GM12864 (cell line): ENCODE data around the gene RGS9BP.
"Not testable (repeated sequence)": the region's sequence is repeated elsewhere in the genome, so short reads cannot be mapped to it uniquely, and the experiment has no call there.

ENCODE experiments used
- DNase-seq: peaks from one replicate; pipeline ENCODE4 v3.0.0-alpha.2; 2011; ENCODE audit warnings: low read depth
- H3K4me3 ChIP-seq: 2 replicates; pipeline ENCODE4 v1.5.1; 2011; ENCODE audit warnings: mild to moderate bottlenecking, low read depth, low read length, control low read depth
- CTCF ChIP-seq: IDR thresholded peaks from 2 replicates; pipeline ENCODE4 v1.5.1; 2011; ENCODE audit warnings: low read depth, mild to moderate bottlenecking, moderate library complexity, low read length, control low read depth, inconsistent platforms; ENCODE audit errors: missing control alignments

Gene RGS9BP

GRCh38 chr19:32696771-32697170, 21.1 kb downstream of the RGS9BP start:
- not testable (repeated sequence) for H3K4me3 ChIP-seq, DNase-seq

GRCh38 chr19:32700129-32700528, 24.5 kb downstream of the RGS9BP start:
- not testable (repeated sequence) for H3K4me3 ChIP-seq, DNase-seq

- H3K4me3 ChIP-seq = no peak overlapping the region
- no peak for DNase-seq
- no peak for TF ChIP-seq CTCF
Observed at GRCh38 chr19:32702010-32702409, 26.4 kb downstream of the RGS9BP start.

DNA sequence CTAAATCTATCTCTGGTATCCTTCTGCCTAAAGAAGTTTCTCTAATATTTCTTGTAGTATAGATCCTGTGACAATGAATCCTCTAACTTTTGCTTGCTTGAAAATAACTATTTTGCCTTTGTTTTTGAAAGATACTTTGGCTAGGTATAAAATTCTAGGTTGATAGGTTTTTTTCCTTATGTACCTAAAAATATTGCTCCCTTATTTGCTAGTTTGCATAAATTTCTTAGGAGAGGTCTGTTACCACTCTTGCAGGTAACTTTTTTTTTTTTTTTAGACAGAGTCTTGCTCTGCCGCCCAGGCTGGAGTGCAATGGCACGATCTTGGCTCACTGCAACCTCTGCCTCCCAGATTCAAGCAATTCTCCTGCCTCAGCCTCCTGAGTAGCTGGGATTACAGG, 28.4 kb downstream of the RGS9BP start:
- not testable (repeated sequence) for DNase-seq, H3K4me3 ChIP-seq

- TF ChIP-seq CTCF = no peak
- H3K4me3 ChIP-seq = no peak overlapping the region
- no peak for DNase-seq
Observed at GRCh38 chr19:32708457-32708856, 32.8 kb downstream of the RGS9BP start.

- no peak for TF ChIP-seq CTCF
- no peak for DNase-seq
- no peak overlapping the region for H3K4me3 ChIP-seq
Observed at GRCh38 chr19:32709032-32709431, 33.4 kb downstream of the RGS9BP start.

DNA sequence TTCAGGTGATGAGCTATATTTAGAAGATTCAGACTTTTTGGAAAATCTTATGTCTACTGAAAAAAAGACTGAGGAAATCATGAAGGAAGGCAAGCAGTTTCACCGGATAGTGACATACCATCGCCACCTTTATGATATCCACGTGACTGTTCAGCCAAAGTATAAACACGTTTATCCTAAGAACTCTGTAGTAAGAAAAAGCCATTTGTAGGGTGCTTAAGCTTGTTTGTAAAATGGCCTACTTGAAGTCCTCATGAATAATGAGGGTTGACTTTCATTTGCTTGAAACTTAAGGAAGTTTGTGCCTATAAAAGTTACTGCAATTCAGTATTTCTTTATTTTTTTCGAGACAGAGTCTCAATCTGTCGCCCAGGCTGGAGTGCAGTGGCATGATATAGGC, 36.1 kb downstream of the RGS9BP start:
- no peak overlapping the region for H3K4me3 ChIP-seq

GRCh38 chr19:32716203-32716602, 40.6 kb downstream of the RGS9BP start:
- not testable (repeated sequence) for H3K4me3 ChIP-seq, DNase-seq

More for the DNA sequence above, 36.1 kb downstream of the RGS9BP start:
- no peak for TF ChIP-seq CTCF
- no peak for DNase-seq

DNA sequence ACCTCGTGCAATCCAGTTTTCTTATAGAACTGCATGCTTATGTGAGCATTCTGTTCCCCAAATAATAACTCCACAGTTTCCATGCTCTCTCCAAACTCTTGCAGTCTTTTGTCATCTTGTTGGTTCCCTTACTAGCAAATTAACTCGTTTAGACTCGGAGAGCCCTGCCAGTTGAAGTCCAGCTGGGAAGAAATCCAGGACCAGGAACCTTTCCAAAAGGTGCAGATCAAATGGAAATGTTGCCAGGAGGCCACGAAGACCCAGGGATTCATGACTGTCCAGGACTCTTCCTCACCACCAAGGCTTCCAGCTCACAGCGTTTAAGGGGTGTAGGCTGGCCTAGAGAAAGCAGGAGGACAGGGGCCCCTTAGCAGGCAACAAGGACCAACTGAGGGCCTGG, 41.8 kb downstream of the RGS9BP start:
- H3K4me3 ChIP-seq = no peak overlapping the region
- TF ChIP-seq CTCF = no peak
- no peak for DNase-seq
